Left forelimb (tissue), 1 donor: ENCODE data around the gene PDCD1.
"Not testable (repeated sequence)": the region's sequence is repeated elsewhere in the genome, so short reads cannot be mapped to it uniquely, and the experiment has no call there.

Experiments
- DNase-seq: peaks from one replicate; pipeline ENCODE4 v3.0.0-alpha.2; 2018; ENCODE audit warnings: low spot score

The PDCD1 gene

GRCh38 chr2:241858206-241859016 lies at the start of gene PDCD1:
Gene PDCD1 (minus strand): TSS chr2:241858894. CDS start chr2:241858838, 56 bp downstream.
- no peak for DNase-seq

GRCh38 chr2:241907831-241908230 lies 49.1 kb upstream of the PDCD1 start:
- not testable (repeated sequence) for DNase-seq

- no peak for DNase-seq
These were observed 48.3 kb upstream of the PDCD1 start for GRCh38 chr2:241906826-241907570.

- DNase-seq: not testable (repeated sequence)
These were observed 47.7 kb upstream of the PDCD1 start for GRCh38 chr2:241906378-241906770.

GRCh38 chr2:241905716-241906377 lies 47.2 kb upstream of the PDCD1 start:
- no peak for DNase-seq

GRCh38 chr2:241904791-241905710 lies 46.4 kb upstream of the PDCD1 start:
- no peak for DNase-seq

GRCh38 chr2:241904011-241904718 lies 45.5 kb upstream of the PDCD1 start:
- no peak for DNase-seq

GRCh38 chr2:241903121-241904010 lies 44.7 kb upstream of the PDCD1 start:
- no peak for DNase-seq

GRCh38 chr2:241902357-241902991 lies 43.8 kb upstream of the PDCD1 start:
- no peak for DNase-seq

- peak; percentile 65 for DNase-seq
These were observed 43.0 kb upstream of the PDCD1 start for GRCh38 chr2:241901500-241902351.

GRCh38 chr2:241901018-241901380 lies 42.3 kb upstream of the PDCD1 start:
- DNase-seq: no peak

GRCh38 chr2:241900251-241901017 lies 41.7 kb upstream of the PDCD1 start:
- peak; percentile 65 for DNase-seq

- DNase-seq: peak; percentile 63
These were observed 40.0 kb upstream of the PDCD1 start for GRCh38 chr2:241898463-241899270.

- DNase-seq: no peak
These were observed 38.7 kb upstream of the PDCD1 start for GRCh38 chr2:241897231-241897916.

GRCh38 chr2:241896746-241897201 lies 38.1 kb upstream of the PDCD1 start:
- no peak for DNase-seq
